NT2/D1 (cell line): ENCODE measurements around the gene FOS.

Source experiments
- SUZ12 ChIP-seq: IDR thresholded peaks from 2 replicates; pipeline ENCODE4 v1.6.1; 2011; ENCODE audit not compliant: insufficient read length, insufficient read depth; ENCODE audit errors: extremely low read depth
- YY1 ChIP-seq: IDR thresholded peaks from 2 replicates; pipeline ENCODE4 v1.6.1; 2011; ENCODE audit not compliant: insufficient read length, insufficient read depth
- ZNF274 ChIP-seq: IDR thresholded peaks from 2 replicates; pipeline ENCODE4 v1.6.1; 2011; ENCODE audit warnings: mild to moderate bottlenecking, low read depth, low read length

DNA sequence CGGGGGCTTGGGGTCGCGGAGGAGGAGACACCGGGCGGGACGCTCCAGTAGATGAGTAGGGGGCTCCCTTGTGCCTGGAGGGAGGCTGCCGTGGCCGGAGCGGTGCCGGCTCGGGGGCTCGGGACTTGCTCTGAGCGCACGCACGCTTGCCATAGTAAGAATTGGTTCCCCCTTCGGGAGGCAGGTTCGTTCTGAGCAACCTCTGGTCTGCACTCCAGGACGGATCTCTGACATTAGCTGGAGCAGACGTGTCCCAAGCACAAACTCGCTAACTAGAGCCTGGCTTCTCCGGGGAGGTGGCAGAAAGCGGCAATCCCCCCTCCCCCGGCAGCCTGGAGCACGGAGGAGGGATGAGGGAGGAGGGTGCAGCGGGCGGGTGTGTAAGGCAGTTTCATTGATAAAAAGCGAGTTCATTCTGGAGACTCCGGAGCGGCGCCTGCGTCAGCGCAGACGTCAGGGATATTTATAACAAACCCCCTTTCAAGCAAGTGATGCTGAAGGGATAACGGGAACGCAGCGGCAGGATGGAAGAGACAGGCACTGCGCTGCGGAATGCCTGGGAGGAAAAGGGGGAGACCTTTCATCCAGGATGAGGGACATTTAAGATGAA, 630 bp downstream of the FOS start:
- TF ChIP-seq YY1: no peak
- TF ChIP-seq ZNF274: no peak
- no peak for TF ChIP-seq SUZ12
